A549 (cell line): ENCODE data around the gene ADAMTSL4. TPM values are rescaled to one million over a fixed set of nuclear protein-coding genes. Genes with fewer than 3 reads are reported as not detected.

ENCODE experiments used
- polyA plus RNA-seq, 4 experiments: library from polyadenylated mRNA; depleted of rRNA in 3 of 4; stranded (reverse); fragments of >200 nt; fragmentation: RNase III in 1 of 4; extraction: RNeasy Plus Mini Kit Qiagen cat#74134 plus additional on column Dnase treatment in 1 of 4; gene quantifications; 2 replicates in 3 of 4; 3 replicates in 1 of 4; pipeline ENCODE4 v1.2.3, GENCODE V29; 2011 to 2017
- small RNA-seq, 6 experiments: library from RNA; depleted of rRNA; stranded (forward); fragments of <200 nt; gene quantifications; one replicate each; pipeline ENCODE3, GENCODE V24; 2012

The ADAMTSL4 gene
- polyA plus RNA-seq, 2 of the 4 experiments (the other 2 are of a cell fraction) = 1.3 to 2.0 TPM

Small RNA genes lying within 50 kb of the gene (small RNA-seq; reads per million reads assigned to genes)
- gene MIR4257 = 0 reads per million in 6 experiments
- gene RF00015 = 0 reads per million in 6 experiments
- gene RF00561 = 0 reads per million in 6 experiments
- gene RN7SL473P = 0 to 0.08 (median 0) reads per million in 6 experiments
- gene RN7SL600P = 0 reads per million in 6 experiments

Other genes starting within 250 kb of the ADAMTSL4 start
- gene PRPF3, start 227.9 kb upstream of the ADAMTSL4 start, polyA plus RNA-seq (2011; rRNA removed) = 87.2 and 92.6 TPM in 2 replicates
- 54.4 to 58.5 TPM (median 55.2 TPM) in 3 replicates for gene PRPF3, start 227.9 kb upstream of the ADAMTSL4 start, polyA plus RNA-seq (2017; fragmentation: RNase III; extraction: RNeasy Plus Mini Kit Qiagen cat#74134 plus additional on column Dnase treatment)
- 20.8 and 21.1 TPM in 2 replicates for gene RPRD2, start 185.3 kb upstream of the ADAMTSL4 start, polyA plus RNA-seq (2011; rRNA removed)
- 9.0 to 10.3 TPM (median 9.8 TPM) in 3 replicates for gene RPRD2, start 185.3 kb upstream of the ADAMTSL4 start, polyA plus RNA-seq (2017; fragmentation: RNase III; extraction: RNeasy Plus Mini Kit Qiagen cat#74134 plus additional on column Dnase treatment)
- 21.6 and 24.5 TPM in 2 replicates for gene TARS2, start 62.0 kb upstream of the ADAMTSL4 start, polyA plus RNA-seq (2011; rRNA removed)
- 19.4 to 21.0 TPM (median 19.8 TPM) in 3 replicates for gene TARS2, start 62.0 kb upstream of the ADAMTSL4 start, polyA plus RNA-seq (2017; fragmentation: RNase III; extraction: RNeasy Plus Mini Kit Qiagen cat#74134 plus additional on column Dnase treatment)
- 0.88 and 1.1 TPM in 2 replicates for gene ECM1, start 41.3 kb upstream of the ADAMTSL4 start, polyA plus RNA-seq (2011; rRNA removed)
- 0.77 to 1.0 TPM (median 1.0 TPM) in 3 replicates for gene ECM1, start 41.3 kb upstream of the ADAMTSL4 start, polyA plus RNA-seq (2017; fragmentation: RNase III; extraction: RNeasy Plus Mini Kit Qiagen cat#74134 plus additional on column Dnase treatment)
- 0.36 TPM in 1 of 2 replicates, not detected in the other for gene FALEC, start 33.7 kb upstream of the ADAMTSL4 start, polyA plus RNA-seq (2011; rRNA removed)
- gene FALEC, start 33.7 kb upstream of the ADAMTSL4 start, polyA plus RNA-seq (2017; fragmentation: RNase III; extraction: RNeasy Plus Mini Kit Qiagen cat#74134 plus additional on column Dnase treatment) = 0.28 to 0.80 TPM (median 0.74 TPM) in 3 replicates
- 145 and 202 TPM in 2 replicates for gene MCL1, start 30.2 kb downstream of the ADAMTSL4 start, polyA plus RNA-seq (2011; rRNA removed)
- gene MCL1, start 30.2 kb downstream of the ADAMTSL4 start, polyA plus RNA-seq (2017; fragmentation: RNase III; extraction: RNeasy Plus Mini Kit Qiagen cat#74134 plus additional on column Dnase treatment) = 77.5 to 80.0 TPM (median 78.6 TPM) in 3 replicates
- 61.2 and 67.9 TPM in 2 replicates for gene ENSA, start 80.2 kb downstream of the ADAMTSL4 start, polyA plus RNA-seq (2011; rRNA removed)
- 117 to 128 TPM (median 121 TPM) in 3 replicates for gene ENSA, start 80.2 kb downstream of the ADAMTSL4 start, polyA plus RNA-seq (2017; fragmentation: RNase III; extraction: RNeasy Plus Mini Kit Qiagen cat#74134 plus additional on column Dnase treatment)
- 34.9 and 41.8 TPM in 2 replicates for gene GOLPH3L, start 147.7 kb downstream of the ADAMTSL4 start, polyA plus RNA-seq (2011; rRNA removed)
- gene GOLPH3L, start 147.7 kb downstream of the ADAMTSL4 start, polyA plus RNA-seq (2017; fragmentation: RNase III; extraction: RNeasy Plus Mini Kit Qiagen cat#74134 plus additional on column Dnase treatment) = 23.9 to 32.3 TPM (median 27.7 TPM) in 3 replicates
- gene HORMAD1, start 171.5 kb downstream of the ADAMTSL4 start, polyA plus RNA-seq (2011; rRNA removed) = 20.6 and 30.6 TPM in 2 replicates
- gene HORMAD1, start 171.5 kb downstream of the ADAMTSL4 start, polyA plus RNA-seq (2017; fragmentation: RNase III; extraction: RNeasy Plus Mini Kit Qiagen cat#74134 plus additional on column Dnase treatment) = 8.9 to 13.6 TPM (median 11.6 TPM) in 3 replicates
- gene CTSS, start 216.4 kb downstream of the ADAMTSL4 start, polyA plus RNA-seq (2011; rRNA removed) = 29.6 and 33.9 TPM in 2 replicates
- 9.4 to 11.5 TPM (median 10.7 TPM) in 3 replicates for gene CTSS, start 216.4 kb downstream of the ADAMTSL4 start, polyA plus RNA-seq (2017; fragmentation: RNase III; extraction: RNeasy Plus Mini Kit Qiagen cat#74134 plus additional on column Dnase treatment)